Stimulated activated CD4-positive, alpha-beta T cell treated with anti-CD3 and anti-CD28 coated beads, Interleukin-2, amount 100 ng/mL, for 4 hours (primary cell): ENCODE results near the gene FAM3D.

ENCODE experiments used
- DNase-seq: peaks from one replicate; pipeline ENCODE4 v3.0.0-alpha.2; 2020; ENCODE audit warnings: low read depth

FAM3D gene

DNA sequence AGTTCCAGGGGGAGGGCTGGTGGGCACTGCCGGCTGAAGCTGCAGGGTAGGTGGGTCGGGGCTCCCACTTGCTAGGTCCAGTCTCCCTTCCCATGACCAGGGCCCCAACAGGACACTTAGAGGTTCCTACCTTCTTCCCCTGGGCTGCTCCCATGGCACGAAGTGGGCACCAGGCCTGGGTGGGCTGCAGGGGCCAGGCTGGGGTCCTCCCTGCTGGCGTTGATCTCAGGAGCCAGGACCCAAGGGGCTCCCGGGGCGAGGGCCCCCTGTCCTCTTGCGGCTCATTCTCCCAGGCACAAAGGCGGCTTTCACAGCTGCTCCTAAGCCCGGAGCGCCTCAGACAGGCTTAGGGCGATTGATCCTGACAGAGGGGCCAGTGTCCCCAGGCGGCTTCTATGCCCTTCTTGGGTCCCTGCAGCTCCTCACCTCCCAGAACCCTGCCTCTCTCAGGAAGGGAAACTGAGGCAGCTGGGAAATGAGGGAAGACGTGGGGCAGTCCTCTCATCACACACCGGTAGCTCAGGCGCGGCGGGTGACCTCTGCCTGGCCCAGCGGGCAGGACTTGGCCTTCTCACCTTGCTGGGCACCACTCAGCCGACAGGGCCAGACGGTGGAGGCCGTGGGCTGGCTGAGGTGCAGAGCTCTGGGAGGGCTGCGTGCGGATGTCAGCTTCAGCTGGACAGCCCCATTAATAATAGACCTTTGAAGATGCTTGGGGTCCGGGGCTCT, 39.6 kb downstream of the FAM3D start:
- no peak for DNase-seq

DNA sequence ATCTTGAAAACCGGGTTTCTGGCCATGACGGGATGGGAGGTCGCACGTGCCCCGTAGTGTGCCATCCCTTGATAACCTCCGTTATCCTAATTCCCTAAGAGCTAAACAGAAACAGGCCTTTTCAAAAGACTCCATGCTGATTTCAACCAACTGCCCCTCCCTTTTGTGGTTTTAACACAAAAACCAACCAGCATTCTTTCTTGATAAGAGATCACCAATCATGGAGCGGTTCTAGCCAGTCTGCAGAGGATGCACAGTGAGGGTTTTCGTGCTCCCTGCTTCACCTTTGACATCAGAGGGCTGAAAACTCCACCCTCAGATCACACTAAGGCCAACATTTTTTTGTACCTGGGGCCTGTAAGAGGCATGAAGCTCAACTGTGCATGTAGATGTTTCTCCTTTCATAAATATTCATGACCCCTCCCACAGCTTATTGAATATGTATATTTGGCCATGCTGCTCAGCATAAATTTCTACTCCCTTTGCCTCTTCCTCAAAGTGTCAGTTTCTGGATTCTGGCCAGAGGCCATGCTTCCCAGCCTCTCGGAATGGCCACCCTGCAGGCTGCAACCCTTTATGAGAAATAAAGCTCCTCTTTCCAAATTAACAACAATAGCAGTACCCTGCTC, 41.3 kb downstream of the FAM3D start:
- DNase-seq, result no peak

DNA sequence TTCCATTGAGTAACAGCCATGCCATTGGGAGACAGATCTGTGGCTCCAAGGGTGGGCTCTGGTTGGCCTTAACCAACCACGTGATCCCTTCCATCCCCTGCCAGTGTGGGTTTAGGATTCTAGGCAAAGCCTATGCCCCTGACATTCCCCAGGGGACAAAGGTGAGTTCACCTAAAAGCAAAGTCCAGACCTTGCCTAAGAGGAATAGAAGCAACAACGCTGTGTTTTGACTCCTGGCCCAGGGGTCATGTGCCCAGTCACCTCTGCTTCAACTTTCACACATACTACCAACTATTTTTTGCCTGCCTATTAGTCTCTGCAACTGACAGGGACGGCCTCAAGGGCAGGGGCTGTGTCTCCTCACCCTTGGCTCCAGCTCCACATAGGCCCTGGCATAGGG, 42.0 kb downstream of the FAM3D start:
- DNase-seq, result no peak

GRCh38 chr3:58623961-58624360, 42.6 kb downstream of the FAM3D start:
- no peak for DNase-seq

DNA sequence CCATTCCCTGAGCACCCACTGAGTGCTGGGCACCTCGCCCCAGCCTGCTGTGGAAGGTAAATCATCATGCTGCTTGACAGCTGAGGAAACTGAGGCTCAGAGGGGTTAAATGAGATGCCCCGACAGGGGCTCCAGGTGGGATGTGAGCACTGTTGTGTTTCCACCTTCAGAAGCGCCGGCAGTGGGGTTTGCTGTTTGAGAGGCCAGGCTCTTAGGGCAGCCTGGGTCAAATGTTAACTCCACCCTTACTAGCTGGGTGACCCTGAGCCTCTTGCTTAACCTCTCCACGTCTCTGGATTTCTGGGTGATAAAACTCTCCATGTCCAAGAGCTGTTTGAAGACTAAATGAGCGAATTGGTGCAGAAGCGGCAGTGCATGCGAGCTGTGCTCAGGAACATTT, 43.1 kb downstream of the FAM3D start:
- no peak for DNase-seq

DNA sequence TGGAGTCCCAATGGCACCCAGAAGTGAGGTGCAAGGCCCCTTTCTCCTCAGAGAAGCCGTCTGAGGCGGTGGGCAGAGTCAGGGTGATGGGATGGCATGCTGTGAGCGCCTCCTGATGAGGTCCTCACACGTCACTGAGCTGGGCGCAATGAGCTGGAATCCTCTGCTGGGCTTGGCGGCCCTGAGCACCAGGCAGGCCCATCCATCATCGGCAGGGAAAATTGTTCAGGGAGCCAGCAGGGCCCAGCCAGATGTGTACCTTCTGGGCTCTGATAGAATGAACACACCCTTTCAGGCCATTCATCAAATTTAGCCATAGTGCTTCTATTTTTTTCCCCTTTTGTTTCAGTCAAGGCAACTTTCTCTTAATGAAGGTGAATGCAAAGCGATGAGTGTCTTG, 43.7 kb downstream of the FAM3D start:
- no peak for DNase-seq

DNA sequence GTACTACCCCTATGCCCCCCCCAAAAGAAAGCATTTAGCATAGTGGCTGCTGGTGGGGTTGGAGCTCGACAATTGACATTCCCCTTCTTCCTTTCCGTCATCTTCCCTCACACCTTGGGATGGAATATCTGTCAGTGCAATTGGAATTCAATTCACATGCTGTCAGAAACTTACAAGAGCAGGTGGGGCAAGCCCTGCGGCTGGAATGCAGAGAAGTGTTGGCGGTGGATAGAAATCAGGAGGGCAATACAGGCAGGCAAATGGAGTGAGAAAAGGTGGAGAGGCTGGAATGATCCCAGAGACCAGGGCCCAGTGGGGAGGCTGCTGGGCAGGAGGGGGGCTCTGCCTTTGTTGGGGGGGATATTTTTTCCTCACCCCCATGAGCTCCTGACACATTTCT, 44.1 kb downstream of the FAM3D start:
- DNase-seq, result no peak

GRCh38 chr3:58621086-58621830, 45.3 kb downstream of the FAM3D start:
- no peak for DNase-seq

GRCh38 chr3:58620421-58620820, 46.2 kb downstream of the FAM3D start:
- DNase-seq, result no peak

GRCh38 chr3:58617338-58617761, 49.2 kb downstream of the FAM3D start:
- DNase-seq, result no peak

- no peak for DNase-seq
These were observed 53.1 kb downstream of the FAM3D start for GRCh38 chr3:58613236-58614132.

GRCh38 chr3:58612830-58613229, 53.7 kb downstream of the FAM3D start:
- DNase-seq, result no peak

DNA sequence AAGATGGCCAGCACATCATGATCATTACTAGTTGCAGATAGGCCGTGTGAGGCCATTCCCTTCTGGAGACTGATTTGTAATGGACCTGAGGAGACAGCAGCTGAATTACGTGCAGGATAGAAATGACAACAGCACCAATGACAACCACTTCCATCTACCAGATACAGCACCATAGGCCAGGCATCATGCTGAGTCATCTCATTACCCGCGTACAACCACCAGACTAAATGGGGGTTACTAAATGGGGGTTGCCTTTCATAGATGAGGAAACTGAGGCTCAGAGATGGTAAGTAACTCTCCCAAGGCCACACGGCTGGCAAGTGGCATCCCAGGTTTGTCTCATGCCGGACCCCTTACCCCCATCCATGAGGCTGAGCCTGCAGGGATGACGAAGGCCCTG, 56.6 kb downstream of the FAM3D start:
- DNase-seq, result no peak

DNA sequence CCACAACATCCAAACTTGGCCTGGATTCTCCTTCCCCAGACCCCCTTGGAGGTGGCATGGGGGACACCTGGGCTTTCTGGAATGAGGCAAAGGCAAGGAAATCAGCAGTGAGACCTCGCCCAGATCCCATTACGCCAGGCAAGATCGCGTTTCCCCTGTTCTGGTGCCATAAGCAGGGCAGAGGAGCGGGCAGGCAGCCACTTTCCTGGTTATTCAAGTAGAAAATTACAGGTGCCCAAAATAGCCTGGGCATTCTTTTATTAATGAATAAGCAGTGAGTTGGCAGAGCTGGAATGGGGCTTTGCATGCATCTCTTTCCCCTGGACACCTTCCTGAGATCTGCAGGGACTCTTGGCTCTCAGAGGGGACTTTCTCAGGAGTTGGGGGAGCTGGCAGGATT, 57.9 kb downstream of the FAM3D start:
- DNase-seq, result no peak

DNA sequence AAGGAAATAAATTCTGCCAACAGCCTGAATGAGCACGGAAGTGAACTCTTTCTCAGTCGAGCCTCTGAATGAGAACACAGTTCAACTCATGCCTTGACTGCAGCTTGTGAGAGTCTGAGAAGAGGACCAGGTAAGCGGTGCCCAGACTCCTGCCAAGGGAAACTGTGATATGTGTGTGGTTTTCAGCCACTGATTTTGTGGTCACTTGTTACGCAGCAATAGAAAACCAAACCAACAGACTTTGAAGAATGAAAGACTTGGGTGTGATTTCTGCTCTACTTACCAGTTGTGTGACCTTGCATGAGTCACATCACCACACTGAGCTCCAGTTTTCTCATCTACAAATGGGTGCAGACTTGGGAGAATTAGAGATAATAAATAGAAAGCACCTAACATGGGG, 58.8 kb downstream of the FAM3D start:
- DNase-seq, result no peak

GRCh38 chr3:58606693-58607092, 59.9 kb downstream of the FAM3D start:
- DNase-seq, result no peak

DNA sequence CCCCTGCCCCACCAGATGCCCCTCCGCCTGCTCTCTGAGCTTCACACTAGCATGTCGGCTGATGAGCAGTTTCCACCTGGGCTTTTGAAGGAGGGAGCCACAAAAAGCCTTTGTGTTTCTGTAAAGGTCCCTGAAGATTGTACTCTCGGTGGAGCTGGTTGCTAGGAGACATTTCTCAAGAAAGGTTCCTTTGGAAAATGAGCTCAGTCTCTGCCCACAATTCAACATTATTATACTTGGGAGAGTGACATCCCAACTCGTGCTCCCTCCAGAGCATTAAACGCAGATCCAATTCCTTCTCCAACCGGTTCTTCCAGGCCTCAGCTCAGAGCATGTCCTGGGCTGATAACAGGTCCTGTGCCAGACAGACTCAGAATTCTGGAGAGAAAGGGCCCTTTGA, 62.5 kb downstream of the FAM3D start:
- DNase-seq, result no peak

GRCh38 chr3:58603606-58604005, 63.0 kb downstream of the FAM3D start:
- DNase-seq, result no peak

GRCh38 chr3:58597770-58598310, 68.7 kb downstream of the FAM3D start:
- DNase-seq, result no peak

GRCh38 chr3:58596834-58597518, 69.6 kb downstream of the FAM3D start:
- DNase-seq, result no peak

GRCh38 chr3:58594117-58594516, 72.5 kb downstream of the FAM3D start:
- no peak for DNase-seq
